ENCODE data around the gene USP6NL.

GRCh38 chr10:11454160-11454559 is 157.3 kb downstream of the USP6NL start:
- TF ChIP-seq CTCF (IDR thresholded peaks at IDR 0.05 in 2 of 3, conservative IDR thresholded peaks at IDR 0.05 in 1 of 3; ENCODE audit: borderline replicate concordance in 1 of 3, insufficient read depth in 1 of 3, low read depth in 2 of 3, low read length in 2 of 3) (no peak), ATF3 (IDR thresholded peaks at IDR 0.05) (no peak), SP1 (IDR thresholded peaks at IDR 0.05; ENCODE audit: low read depth) (no peak)
